ENCODE measurements around the gene MAMDC4.
A peak's percentile ranks its signal among the peaks of the same experiment; 100 is the strongest.

The MAMDC4 gene

GRCh38 chr9:136860529-136860928 lies 8.4 kb downstream of the MAMDC4 start:
- TF ChIP-seq CTCF (conservative IDR thresholded peaks at IDR 0.05; ENCODE audit: low read depth, low read length): no peak
- no peak for DNase-seq (ENCODE audit: low read depth)
- no peak overlapping the region for H3K4me3 ChIP-seq (ENCODE audit: low read length)

DNA sequence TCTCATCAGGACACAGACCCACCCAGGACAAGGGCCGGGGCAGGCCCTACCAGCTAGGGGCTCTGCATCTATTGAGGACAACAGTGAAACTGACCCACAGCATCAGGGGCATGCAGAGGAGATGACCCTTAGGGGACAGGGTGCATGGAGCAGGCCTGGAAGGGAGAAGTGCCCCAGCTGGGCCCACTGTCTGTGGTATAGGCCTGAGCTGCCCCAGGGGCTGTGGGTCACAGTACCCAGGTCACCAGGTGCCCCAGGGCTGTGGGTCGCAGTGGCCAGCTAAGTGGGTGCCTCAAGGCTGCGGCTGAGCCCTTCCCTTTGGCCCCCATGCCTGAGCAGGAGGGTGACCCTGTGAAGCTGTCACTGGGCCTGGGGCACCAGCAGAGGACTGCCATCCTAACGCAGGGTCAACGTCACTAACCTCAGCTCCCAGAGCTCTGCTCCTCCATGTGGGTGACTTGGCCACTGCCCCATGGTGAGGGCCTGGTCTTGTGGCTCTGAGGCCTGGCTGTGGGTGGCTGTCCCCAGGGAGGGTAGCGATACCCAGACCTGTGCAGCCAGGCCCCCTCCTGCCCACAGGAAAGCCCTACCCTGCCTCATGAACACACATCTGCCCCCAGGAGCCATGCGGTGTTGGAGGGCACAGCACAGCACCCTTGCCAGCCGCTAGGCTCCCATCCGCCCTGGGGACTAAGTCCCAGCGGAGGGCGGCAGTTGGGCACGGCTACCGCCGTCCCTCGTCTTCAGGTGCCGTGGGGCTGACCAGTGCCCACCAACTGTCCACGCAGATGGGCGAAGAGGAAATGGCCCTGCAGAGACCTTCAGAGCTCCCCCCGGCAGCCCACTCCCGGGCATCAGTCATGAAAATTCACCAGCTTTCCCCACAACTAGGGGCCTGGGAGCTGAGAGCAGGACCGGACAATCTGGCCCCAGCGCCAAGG lies 9.1 kb downstream of the MAMDC4 start:
- TF ChIP-seq CTCF (conservative IDR thresholded peaks at IDR 0.05; ENCODE audit: low read depth, low read length): no peak
- no peak for DNase-seq (ENCODE audit: low read depth)
- no peak overlapping the region for H3K4me3 ChIP-seq (ENCODE audit: low read length)

DNA sequence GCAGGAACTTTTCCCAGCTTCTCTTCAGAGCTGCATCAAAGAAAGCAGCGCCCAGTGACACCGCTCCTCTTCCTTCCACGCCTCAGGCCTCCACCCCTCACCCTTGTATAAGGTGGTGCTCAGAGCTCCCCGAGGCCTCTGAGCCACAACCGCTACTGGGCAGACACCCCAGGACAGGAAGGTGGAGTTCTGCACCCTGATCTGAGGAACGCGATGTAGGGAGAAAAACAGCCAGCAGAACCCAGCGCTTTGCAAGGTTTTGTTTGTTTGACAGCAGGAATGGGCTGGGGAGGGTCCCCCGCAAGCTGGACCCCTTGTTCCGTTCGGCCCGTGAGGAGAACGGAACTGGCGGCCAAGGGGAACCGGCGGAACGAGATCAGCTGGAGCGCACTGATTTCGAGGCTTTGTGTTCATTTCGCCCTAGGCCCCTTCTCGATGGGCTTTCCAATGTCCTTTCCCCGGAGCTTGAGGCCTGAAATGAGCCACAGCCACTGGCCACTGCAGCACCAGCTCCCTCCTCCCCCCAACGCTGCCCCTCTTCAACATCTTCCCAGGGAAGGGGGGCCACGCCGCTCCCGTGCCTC lies 9.8 kb downstream of the MAMDC4 start:
- no peak overlapping the region for H3K4me3 ChIP-seq (ENCODE audit: low read length)
- no peak for DNase-seq (ENCODE audit: low read depth)

GRCh38 chr9:136862849-136863622 lies 10.9 kb downstream of the MAMDC4 start:
- H3K4me3 ChIP-seq (ENCODE audit: low read length): no peak overlapping the region
- DNase-seq (ENCODE audit: low read depth): no peak
- no peak for TF ChIP-seq CTCF (conservative IDR thresholded peaks at IDR 0.05; ENCODE audit: low read depth, low read length)

More for the DNA sequence above, 9.8 kb downstream of the MAMDC4 start:
- TF ChIP-seq CTCF (conservative IDR thresholded peaks at IDR 0.05; ENCODE audit: low read depth, low read length): no peak

DNA sequence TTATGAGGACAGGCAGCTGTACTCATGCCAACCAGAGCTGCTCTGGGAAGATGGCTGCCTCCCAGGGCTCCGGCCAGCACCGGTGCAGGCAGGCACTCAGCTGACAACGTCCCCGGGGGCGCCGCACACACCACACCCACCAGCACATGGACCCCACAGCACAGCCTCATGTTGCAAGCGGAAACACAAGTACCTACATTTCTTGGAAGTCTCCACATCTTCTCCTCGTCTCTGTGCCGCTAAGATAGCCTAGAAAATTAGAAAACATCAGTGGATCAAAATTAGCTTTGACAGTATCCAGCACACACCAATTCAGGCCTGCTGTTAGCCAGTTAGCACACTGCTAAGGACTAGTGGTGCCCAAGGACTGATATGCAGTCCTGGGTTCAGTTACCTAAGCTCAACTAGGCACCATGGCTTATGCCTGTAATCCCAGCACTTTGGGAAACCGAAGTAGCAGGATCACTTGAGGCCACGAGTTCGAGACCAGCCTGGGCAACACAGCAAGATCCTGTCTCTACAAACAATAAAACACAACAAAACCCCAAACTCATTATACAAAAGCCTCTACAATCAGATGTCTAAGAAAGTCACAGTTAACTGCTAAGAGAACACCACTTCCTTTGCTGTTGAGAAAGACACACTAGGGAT lies 11.6 kb downstream of the MAMDC4 start:
- no peak for DNase-seq (ENCODE audit: low read depth)
- TF ChIP-seq CTCF (conservative IDR thresholded peaks at IDR 0.05; ENCODE audit: low read depth, low read length): no peak

DNA sequence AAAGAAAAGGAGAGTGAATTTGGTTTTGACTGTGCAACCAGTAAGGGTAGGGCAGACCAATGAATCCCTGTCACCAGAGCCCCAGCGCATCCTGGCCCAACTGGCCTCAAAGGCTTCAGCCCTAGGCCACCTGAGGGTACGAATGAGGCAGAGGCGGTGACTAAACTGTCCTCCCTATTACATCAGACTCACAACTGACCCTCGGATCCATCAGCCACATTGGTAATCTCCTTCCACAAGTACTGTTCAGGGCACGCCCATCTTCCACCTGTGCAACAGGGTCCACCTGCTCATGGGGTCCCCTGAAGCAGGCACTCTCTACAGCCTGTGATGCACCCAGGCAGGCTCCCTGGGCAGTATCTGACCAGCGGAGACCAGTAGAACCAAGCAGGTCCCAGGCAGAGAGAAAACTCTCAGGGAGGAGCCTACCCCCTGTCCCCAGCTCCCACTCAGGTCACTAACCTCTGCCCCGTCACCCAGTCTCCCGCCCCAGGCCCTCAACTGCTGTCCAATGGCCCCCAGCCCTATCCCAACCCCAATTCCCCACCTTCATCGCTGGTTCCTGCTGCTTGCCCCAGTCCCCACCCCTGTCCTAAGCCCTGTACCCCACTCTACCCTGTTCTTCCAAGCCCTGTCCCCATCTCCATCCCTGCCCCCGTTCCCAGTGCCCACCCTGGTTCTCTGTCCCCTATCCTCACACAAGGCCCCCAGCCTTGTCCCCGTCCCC lies 13.1 kb downstream of the MAMDC4 start:
- peak overlapping the region; percentile 64 for H3K4me3 ChIP-seq (ENCODE audit: low read length)
- TF ChIP-seq CTCF (conservative IDR thresholded peaks at IDR 0.05; ENCODE audit: low read depth, low read length): no peak
- DNase-seq (ENCODE audit: low read depth): no peak

More for the DNA sequence above, 11.6 kb downstream of the MAMDC4 start:
- no peak overlapping the region for H3K4me3 ChIP-seq (ENCODE audit: low read length)

Measured in retinal pigment epithelial cell (primary cell).